ENCODE data around the gene NFIA.

DNA sequence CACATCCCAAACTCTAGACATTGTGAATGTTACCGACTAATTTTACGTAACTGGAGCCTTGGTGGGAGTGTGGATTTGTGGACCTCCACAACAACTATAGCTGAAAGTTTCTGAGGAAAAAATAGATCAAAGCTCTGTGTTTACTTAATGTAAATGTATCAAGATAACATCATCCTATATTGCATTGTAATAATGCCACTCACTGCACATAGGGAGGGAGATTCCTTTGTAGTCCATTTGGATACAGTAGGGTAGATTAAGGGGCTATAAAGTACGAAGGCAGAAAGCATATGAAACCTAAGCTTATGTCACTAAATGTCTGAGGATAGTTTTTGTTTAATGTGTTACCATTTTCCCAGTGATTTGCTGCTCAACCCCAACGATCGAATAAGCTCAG is 369.2 kb downstream of the NFIA start:
- TF ChIP-seq, protein P1, sequence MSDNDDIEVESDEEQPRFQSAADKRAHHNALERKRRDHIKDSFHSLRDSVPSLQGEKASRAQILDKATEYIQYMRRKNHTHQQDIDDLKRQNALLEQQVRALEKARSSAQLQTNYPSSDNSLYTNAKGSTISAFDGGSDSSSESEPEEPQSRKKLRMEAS (IDR thresholded peaks at IDR 0.05): no peak
- TF ChIP-seq, protein P2, sequence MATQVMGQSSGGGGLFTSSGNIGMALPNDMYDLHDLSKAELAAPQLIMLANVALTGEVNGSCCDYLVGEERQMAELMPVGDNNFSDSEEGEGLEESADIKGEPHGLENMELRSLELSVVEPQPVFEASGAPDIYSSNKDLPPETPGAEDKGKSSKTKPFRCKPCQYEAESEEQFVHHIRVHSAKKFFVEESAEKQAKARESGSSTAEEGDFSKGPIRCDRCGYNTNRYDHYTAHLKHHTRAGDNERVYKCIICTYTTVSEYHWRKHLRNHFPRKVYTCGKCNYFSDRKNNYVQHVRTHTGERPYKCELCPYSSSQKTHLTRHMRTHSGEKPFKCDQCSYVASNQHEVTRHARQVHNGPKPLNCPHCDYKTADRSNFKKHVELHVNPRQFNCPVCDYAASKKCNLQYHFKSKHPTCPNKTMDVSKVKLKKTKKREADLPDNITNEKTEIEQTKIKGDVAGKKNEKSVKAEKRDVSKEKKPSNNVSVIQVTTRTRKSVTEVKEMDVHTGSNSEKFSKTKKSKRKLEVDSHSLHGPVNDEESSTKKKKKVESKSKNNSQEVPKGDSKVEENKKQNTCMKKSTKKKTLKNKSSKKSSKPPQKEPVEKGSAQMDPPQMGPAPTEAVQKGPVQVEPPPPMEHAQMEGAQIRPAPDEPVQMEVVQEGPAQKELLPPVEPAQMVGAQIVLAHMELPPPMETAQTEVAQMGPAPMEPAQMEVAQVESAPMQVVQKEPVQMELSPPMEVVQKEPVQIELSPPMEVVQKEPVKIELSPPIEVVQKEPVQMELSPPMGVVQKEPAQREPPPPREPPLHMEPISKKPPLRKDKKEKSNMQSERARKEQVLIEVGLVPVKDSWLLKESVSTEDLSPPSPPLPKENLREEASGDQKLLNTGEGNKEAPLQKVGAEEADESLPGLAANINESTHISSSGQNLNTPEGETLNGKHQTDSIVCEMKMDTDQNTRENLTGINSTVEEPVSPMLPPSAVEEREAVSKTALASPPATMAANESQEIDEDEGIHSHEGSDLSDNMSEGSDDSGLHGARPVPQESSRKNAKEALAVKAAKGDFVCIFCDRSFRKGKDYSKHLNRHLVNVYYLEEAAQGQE (IDR thresholded peaks at IDR 0.05; ENCODE audit: low read depth): no peak
- TF ChIP-seq EP300 (IDR thresholded peaks at IDR 0.05; ENCODE audit: borderline replicate concordance) (no peak), FOXM1 (IDR thresholded peaks at IDR 0.05; ENCODE audit: borderline replicate concordance, low read depth) (no peak), RAD21 (IDR thresholded peaks at IDR 0.05; ENCODE audit: low read depth) (no peak), CREB1 (IDR thresholded peaks at IDR 0.05; ENCODE audit: low read depth) (no peak), CEBPB (IDR thresholded peaks at IDR 0.05) (no peak), YY1 (IDR thresholded peaks at IDR 0.05; ENCODE audit: low read depth) (no peak), TCF12 (IDR thresholded peaks at IDR 0.05; ENCODE audit: low read depth) (no peak), NFIC (IDR thresholded peaks at IDR 0.05) (no peak), TAF1 (IDR thresholded peaks at IDR 0.05; ENCODE audit: low read depth) (no peak)

Data from Ishikawa (cell line).